NCI-H1694 (cell line): ENCODE results near the gene ERGIC2.
"Not testable (repeated sequence)": the region's sequence is repeated elsewhere in the genome, so short reads cannot be mapped to it uniquely, and the experiment has no call there.

Experiments used
- DNase-seq: peaks from one replicate; lab custom pipeline; 2025; lab: John Stamatoyannopoulos, UW

The ERGIC2 gene, protein sequence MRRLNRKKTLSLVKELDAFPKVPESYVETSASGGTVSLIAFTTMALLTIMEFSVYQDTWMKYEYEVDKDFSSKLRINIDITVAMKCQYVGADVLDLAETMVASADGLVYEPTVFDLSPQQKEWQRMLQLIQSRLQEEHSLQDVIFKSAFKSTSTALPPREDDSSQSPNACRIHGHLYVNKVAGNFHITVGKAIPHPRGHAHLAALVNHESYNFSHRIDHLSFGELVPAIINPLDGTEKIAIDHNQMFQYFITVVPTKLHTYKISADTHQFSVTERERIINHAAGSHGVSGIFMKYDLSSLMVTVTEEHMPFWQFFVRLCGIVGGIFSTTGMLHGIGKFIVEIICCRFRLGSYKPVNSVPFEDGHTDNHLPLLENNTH

DNA sequence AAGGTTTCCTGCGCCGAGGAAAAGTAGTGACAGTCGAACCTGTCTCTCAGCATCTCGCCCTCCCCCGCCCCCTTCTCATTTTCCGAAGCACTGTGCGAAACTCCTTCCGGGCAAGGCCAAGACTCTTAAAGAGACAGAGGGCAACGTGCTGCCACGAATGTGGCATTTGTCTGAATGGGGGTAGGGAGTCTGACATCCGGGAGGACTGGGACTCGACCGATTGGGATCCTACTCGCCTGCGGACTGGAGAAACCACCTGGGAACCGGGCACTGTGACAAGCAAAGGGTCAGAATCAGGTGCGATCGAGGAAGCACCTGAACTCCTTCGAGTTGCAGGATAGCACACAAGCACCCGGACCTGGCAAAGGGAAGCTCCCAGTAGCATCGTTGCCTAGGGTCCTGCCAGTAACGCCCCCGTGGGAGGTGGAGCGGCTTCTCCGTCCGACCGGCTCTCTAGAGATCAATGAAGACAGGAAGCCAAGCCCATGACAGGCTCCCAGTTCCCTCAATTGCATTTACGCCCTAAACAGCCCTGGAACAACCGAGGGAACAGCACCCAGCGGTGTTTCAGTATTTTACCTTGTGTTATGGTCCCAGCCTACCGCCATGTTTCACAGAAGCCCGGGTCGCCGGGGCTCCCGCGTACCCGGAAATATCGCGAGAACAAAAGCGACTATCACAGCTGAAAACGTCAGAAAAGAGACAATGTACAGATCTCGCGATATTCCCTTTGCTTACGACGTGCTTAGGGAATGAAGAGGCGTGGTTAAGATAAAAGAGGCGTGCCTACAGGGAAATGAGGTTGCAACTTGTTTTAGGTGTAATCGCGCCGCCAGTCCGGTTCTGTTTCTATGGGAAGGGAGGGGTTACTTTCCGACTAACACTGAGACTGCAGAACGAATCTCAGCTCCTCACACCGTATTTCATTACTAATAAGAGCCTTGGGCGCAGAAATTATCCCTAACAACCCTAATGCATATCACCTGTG lies at the start of gene ERGIC2:
ERGIC2 (minus strand) TSS at position 637 of the 988 bp plus-strand sequence. CDS start 9,539 bp downstream, outside the sequence.
- peak; percentile 99 for DNase-seq

DNA sequence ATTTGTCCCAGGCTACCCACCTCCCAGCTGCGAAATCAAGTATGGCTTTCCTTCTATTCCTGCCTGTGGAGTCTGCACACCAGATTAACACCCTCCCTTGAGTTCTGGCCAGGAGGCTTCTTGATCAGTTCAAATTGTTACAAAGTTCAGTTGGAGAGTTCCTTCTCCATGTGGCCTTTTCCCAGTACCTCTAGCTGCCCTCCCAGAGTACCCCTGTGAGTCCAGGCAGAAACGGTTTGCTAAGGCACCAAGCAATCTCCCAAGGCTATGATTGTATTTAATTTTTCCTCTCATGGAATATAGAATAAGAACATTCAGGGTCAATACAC lies 49.7 kb upstream of the ERGIC2 start:
- DNase-seq = no peak

DNA sequence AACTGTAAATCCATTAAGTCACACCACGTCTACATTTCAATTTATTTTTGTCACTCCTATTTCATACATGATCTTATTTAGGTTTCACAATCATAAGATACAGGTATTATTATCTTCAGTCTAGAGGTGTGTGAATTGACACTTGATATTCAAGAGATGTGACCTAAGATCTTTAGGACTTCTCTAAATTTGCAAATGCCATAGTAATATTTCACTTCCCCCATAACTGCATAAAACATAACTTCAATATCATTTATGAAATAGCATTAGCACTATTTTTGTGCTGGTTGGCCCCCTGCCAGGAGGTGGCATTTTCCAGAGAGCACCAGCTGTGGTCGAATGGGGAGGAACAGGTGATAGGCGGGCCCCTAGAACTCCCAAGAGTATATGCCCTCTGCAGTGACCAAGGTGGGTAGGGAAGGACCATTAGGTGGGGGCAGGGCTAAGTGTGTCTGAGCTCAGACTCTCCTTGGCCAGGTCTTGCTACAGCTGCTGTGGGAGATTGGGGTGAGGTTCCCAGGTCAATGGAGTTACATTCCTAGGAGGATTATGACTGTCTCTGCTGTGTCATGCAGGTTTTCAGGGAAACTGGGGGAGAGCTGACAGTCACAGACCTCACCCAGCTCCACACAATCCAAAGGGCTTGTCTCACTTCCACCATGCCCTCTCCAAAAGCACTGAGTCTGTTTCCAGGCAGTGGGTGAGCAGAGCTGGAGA lies 49.2 kb upstream of the ERGIC2 start:
- DNase-seq = no peak

DNA sequence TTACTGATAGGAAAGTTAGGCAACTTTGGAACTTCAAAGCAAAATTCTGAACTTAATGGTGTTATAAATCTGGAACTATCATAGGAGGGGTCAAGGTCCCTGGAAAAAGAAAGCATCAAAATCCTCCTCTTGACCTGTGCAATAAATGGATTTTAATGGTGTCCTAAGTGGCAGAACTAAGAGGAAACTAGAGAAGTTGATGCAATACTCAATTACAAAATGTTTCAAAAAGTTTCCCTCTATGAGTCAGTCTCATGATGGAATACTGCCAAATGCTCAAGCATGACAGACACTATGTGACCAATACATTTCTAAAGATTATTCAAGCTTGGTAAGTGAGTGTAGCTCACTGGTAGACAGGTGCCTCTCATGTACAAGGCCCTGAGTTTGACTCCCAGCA lies 47.7 kb upstream of the ERGIC2 start:
- no peak for DNase-seq

DNA sequence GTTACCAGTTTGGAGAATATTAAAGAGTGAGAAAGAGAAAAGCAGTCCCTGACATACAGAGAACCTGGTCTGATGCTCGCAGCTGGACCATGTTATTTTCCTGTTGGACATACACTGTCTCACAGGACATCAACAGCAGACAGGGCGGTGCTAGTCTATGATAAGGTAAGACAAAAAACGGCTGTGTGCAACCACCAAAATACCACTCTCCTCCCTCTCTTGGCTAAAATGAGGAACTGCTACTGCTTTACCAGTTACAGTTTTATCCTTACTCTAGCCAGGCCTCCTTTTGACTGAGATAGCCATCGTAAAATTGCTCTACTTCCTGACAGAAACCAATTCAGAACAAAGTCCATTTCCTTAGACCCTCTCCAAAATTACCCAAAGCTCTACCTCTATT lies 47.0 kb upstream of the ERGIC2 start:
- no peak for DNase-seq

DNA sequence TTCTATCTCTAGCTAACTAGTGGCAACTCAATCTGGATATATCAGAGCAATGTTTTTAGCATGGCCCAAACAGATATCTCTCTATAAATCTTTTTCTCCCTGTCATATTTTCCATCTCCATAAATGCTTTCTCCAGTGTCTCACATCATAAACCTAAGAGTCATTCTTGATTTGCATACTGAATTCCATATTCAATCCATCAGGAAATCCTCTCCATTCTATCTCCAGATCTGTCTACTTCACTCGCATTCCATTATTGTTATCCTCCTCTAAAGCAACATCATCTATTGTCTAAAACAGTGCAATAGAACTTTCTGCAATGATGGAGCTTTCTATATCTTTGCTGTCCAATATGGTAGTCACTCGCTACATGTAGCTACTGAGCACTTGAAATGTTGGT lies 45.5 kb upstream of the ERGIC2 start:
- no peak for DNase-seq

DNA sequence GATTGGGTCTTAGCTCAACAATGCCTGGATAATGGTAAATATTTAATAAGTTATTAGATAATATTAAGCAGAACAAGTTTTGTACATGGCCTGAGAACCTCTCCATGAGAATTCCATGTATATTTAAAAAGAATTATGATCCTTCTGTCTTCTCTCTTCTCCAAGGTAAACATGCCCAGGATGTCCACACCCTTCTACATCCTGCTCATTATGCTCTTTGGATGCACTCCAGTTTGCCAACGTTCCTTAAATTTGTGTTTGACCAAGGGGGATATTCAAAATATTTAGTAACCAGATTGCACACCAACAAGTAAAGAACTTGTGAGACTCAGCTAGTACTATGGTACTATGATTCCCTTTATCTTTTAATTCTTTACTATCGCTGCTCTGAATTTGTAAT lies 44.8 kb upstream of the ERGIC2 start:
- DNase-seq = no peak

DNA sequence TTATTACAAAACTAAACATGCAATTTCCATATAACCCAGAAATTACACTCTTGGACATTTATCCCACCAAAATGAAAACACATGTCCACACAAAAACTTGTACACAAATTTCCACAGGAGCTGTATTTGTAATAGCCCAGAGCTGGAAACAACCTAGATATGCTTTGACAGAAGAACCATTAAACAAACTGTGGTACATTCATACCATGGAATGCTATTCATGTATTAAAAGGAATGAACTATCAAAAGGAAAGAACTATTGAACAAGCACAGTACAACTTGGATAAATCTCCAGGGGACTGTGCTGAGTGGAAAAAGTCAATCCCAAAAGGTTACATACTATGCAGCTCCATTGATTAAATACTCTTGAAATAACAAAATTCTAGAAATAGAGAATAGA lies 35.8 kb upstream of the ERGIC2 start:
- no peak for DNase-seq

DNA sequence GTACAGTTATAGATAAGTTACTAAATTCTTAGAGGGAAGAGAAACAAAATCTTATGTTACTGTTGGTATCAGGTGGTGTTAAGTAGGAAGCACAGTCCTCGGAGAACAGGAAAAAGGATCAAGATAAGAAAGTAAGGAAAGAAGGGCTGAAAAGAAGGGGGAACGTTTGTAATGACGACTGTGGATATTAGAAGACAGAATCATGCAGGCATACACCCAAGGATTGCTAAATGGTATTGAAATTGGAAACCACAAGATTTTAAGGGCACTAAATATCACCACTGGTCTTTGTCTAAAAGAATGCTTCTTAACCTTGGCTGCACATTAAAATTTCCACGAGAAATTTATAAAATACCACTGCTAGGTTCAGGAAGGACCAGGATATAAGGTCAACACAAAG lies 34.1 kb upstream of the ERGIC2 start:
- no peak for DNase-seq

DNA sequence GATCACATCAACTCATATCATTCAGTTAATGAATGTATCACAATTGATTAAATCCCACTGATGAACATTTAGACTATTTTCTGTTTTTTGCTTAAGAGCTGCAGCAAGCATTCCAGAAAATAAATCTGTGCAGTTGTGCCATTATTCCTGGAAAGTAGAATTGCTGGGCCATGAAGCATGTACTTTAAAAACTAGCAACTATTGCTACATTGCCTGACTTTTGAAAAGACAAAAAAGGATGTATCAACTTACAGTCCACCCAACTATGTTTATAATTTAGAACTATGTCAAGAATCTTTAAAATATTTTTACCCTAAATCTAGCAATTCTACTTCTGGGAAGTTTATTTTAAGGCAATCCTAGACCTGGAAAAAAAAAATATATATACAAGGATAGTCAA lies 33.4 kb upstream of the ERGIC2 start:
- no peak for DNase-seq

DNA sequence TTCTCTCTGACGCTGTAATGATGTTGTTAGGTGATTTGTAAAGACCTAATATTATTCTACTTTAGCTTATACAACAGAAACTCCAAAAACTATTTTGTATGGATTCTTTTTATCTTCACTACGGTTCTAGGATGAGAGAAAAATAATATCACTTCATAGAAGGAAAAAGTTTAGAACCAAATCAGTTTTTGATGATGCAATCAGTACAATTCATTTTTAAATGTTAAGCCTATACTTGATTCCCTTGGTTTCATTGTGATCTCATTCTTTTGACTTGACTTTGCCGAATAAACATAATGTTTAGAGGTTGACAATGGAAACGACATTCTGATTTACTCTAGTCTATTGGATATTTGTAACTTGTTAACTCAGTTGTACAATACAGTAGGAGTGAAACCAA lies 24.6 kb upstream of the ERGIC2 start:
- DNase-seq = no peak

DNA sequence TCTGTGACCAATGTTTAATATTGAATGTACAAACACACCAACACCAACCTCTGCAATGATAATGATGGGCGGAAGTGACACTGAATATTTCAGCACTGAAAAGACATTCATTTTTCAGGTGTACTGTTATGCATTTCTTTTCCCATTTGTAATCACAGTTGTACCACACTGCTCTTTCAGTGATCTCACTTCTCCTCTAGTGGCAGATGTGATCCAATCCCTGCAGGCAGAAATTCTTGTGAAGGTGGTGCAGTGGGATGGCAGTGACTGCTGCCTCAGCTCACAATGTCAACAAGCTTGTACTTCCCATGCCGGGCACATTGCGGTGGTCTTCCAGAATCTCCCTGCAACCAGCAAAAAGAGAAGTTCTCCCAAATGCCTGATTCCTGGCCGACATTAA lies 23.0 kb upstream of the ERGIC2 start:
- no peak for DNase-seq

DNA sequence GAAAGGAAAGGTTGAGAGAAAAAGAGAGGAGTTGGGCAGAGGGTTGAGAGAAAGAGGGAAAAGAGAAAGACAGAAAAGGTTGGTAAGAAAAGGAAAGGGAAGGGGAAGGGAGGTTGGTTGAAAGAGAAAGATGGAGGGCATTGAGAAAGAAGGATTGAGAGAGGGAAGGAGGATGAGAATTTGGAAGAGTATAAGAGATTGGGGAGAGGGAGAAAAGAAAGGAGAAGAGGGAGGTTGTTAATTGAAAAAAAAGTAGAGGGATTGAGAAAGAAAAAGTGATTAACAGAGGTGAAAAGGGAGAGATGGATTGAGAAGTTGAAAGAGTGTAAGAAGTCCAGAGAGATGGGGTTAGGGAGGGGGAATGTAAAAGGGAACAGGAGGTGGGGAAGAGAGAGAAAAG lies 21.5 kb upstream of the ERGIC2 start:
- DNase-seq = no peak

DNA sequence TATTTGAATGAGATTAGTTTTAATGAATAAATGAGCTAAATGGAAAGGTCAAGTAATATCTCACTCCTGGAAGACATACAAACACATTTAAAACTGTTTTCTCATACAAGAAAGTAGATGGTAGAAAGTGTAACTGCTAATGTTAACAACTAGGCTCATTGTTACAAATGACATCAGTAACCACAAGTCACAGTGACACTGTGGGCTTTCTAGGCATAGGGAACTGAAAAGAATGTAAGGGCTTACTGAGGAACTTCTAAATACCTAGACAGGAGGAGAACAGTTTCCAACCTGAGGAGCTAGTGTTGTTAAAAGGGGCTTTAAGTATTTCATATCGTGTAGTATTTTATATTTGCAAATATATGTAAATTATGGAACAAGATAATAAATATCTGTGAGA lies 17.5 kb upstream of the ERGIC2 start:
- DNase-seq = no peak

DNA sequence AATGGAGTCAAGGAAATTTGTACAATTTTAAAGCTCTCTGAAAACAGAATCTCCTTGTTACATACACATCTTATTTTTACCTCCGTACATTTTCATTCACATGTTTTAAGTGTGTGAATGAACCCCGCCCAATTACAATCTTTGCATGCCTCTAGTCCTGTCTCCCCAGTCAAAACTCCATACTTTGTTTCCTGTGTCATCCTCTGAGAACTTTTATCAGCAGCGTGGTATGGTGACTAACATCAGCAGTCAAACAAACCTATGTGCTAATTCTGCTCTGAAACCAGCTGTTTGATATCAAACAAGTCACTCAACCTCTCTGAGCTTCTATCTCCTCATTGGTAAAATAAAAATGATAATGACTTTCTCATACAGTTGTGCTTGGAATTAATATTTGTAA lies 15.8 kb upstream of the ERGIC2 start:
- no peak for DNase-seq

DNA sequence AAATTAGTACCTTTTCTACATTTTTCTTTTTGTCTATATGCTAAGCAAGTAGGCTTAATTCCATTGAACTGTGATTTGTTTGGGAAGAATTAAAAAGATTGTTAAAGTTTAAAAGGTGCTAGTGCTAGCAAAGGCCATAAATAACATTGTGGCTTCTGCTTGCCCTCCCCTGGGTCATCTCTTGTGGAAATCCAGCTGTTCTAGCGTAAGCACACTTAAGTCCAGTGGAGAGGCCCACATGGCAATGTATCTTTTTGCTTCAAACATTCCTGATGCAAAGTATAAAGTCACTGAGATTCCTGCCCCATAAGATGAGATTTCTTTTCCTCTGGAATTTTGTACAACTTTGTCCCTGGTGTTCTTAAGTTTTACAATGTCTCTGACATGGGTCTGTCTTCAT lies 14.4 kb upstream of the ERGIC2 start:
- DNase-seq = no peak

DNA sequence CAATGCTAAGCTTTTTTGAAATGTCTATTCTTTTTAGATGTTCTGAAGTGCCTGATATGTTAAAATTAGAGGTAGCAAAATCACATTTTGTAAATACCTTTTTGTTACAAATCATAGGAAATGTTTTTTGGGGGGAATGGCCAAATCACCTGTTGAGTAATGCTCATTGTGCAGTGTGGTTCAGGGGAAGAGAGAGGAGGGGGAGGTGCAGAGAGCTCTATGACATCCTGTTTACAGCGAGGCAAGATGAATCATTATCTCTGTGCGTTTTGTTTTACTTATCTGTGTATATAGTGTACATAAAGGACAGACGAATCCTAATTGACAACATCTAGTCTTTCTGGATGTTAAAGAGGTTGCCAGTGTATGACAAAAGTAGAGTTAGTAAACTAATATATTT lies 9.4 kb upstream of the ERGIC2 start:
- DNase-seq = not testable (repeated sequence)

DNA sequence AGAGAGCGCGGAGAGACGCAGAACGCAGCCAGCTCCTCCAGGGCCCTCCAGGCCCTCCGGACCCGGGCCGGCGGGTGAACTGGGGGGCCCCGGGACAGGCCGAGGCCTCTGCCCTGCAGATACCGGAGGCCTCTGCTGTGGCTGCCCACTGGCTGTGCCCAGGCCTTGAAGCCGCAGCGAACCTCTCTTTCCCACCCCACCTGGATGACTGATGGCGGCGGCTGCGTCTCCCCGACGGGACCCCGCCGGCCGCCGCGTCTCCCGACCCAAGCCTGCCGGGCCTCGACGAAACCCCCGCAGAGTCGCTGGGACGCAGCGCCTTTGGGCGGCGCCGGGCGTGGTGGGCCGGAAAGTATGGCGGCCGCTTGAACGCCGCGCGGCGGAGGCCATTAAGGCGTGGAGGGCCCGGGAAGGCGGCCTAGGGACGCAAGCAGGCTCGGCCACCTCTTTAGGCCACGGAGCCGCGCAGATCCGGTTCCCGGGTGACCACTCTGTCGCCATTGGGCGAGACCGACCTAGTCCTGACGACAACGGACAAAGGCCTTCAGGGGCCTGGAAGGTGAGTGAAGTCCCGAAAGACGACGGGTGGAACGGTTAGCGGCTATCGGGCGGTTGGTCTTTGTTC lies 8.4 kb upstream of the ERGIC2 start:
- DNase-seq = no peak

DNA sequence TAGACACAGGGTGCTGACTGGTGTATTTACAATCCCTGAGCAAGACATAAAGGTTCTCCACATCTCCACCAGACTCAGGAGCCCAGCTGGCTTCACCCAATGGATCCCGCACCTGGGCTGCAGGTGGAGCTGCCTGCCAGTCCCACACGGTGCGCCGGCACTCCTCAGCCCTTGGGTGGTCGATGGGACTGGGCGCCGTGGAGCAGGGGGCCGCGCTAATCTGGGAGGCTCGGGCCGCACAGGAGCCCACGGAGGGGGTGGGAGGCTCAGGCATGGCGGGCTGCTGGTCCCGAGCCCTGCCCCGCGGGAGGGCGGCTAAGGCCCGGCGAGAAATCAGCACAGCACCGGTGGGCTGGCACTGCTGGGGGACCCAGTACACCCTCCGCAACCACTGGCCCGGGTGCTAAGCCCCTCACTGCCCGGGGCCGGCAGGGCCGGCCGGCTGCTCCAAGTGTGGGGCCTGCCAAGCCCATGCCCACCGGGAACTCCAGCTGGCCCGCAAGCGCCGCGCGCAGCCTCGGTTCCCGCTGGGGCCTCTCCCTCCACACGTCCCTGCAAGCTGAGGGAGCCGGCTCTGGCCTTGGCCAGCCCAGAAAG lies 5.2 kb upstream of the ERGIC2 start:
- DNase-seq = not testable (repeated sequence)

DNA sequence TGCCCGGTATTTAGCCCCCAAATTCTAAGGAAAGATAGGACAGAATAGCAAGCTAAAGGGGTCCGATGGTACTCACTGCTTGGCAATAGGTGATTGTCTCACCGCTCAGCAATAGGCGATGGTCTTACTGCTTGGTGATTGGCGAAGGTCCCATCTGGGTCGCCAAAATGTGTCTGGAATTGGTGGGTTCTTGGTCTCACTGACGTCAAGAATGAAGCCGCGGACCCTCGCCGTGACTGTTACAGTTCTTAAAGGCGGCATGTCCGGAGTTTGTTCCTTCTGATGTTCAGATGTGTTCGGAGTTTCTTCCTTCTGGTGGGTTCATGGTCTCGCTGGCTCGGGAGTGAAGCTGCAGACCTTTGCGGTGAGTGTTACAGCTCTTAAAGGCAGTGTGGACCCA lies 4.2 kb upstream of the ERGIC2 start:
- not testable (repeated sequence) for DNase-seq

DNA sequence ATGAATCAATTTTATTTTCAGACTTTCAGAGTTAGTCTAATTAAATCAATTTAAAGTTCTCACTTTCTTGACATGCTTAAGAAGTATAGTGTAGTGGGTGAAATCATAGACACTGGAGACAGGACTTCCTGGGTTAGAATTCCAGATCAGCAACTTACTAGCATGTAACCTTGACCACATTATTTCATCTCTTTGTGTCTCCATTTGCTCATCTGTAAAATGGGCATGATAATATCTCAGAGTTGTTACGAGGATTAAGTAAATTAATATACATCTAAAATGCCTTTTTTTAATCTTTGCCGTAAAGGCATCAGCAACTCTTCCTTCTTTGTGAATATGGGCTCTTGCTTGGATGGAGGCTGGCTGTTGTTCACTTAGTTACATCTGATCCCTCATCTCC lies 1.3 kb upstream of the ERGIC2 start:
- no peak for DNase-seq

DNA sequence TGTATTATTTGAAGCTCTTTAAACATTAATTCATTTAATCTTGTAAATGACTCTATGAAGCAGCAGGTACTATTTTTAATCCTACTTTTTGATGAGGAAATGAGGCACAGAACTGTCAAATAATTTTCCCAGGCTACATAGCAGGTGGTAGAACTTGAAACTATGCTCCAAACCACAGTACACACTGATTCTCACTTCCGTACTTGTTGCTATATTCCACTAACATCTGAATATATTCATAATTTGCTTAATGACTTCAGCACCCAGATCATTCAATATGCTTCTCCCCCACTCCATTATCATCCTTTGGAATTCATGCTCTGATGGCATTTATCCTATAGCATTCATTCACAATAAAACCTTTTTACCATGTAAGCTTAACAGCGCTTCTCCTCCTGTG lies 4.9 kb downstream of the ERGIC2 start:
- no peak for DNase-seq
